Stomach (tissue), 9 donors: ENCODE results near the gene CEP70. TPM values are rescaled to one million over a fixed set of nuclear protein-coding genes. Genes with fewer than 3 reads are reported as not detected.
"Not testable (repeated sequence)": the region's sequence is repeated elsewhere in the genome, so short reads cannot be mapped to it uniquely, and the experiment has no call there.

ENCODE experiments used
- DNase-seq, 2 donors: peaks; one replicate each; pipeline versions ENCODE4 v3.0.0 to v3.0.0-alpha.2; 2013 to 2019
- H3K27ac ChIP-seq, 5 donors: fragments of 200-600 bp in 4 of 5; sonication (generic) in 4 of 5; one replicate each; pipeline ENCODE4 v1.5.1; 2013 to 2019; ENCODE audit warnings: mild to moderate bottlenecking in 1 of 5, moderate library complexity in 1 of 5
- H3K27me3 ChIP-seq, 3 donors: fragments of 200-600 bp; sonication (generic); one replicate each; pipeline ENCODE4 v1.5.1; 2017 to 2019; ENCODE audit warnings: mixed run types in 1 of 3
- H3K36me3 ChIP-seq, 4 donors: fragments of 200-600 bp; sonication (generic); 1 replicate in 3 of 4; 2 replicates in 1 of 4; pipeline ENCODE4 v1.5.1; 2016 to 2019
- H3K4me1 ChIP-seq, 4 donors: fragments of 200-600 bp; sonication (generic); one replicate each; pipeline ENCODE4 v1.5.1; 2016 to 2019
- H3K4me3 ChIP-seq, 4 donors: fragments of 200-600 bp; sonication (generic) in 3 of 4; one replicate each; pipeline ENCODE4 v1.5.1; 2016 to 2019; ENCODE audit warnings: mild to moderate bottlenecking in 1 of 4
- H3K9me3 ChIP-seq, 4 donors: fragments of 200-600 bp; sonication (generic); one replicate each; pipeline ENCODE4 v1.5.1; 2016 to 2019
- EP300 ChIP-seq: sonication (generic); formaldehyde crosslinking; IDR thresholded peaks from one replicate; pipeline ENCODE4 v1.6.1; 2017; ENCODE audit warnings: antibody characterized with exemption
- POLR2A ChIP-seq, 4 donors: fragments of 450-650 bp; IDR thresholded peaks; one replicate each; pipeline ENCODE4 v1.6.1; 2016; ENCODE audit warnings: antibody characterized with exemption in 4 of 4, control low read depth in 2 of 4, mild to moderate bottlenecking in 1 of 4, moderate library complexity in 1 of 4
- POLR2AphosphoS5 ChIP-seq, 3 donors: sonication (generic); formaldehyde crosslinking; IDR thresholded peaks; one replicate each; pipeline ENCODE4 v1.6.1; 2016; ENCODE audit warnings: antibody characterized with exemption in 3 of 3
- WGBS, 5 donors: extraction: QIAGEN DNeasy Blood & Tissue Kit in 3 of 5; methylation state at CpG; one replicate each; pipeline versions ENCODE4 v1.1.5 to v1.1.7; 2013 to 2018; 5-methylcytosine and 5-hydroxymethylcytosine counted together
- intact Hi-C: fragments of 100-400 bp; cut with DNase I; formaldehyde crosslinking; loops from one replicate; pipeline ENCODE4 v1.15.1; 2023; ENCODE audit warnings: low total_unique reads
- polyA plus RNA-seq, 3 donors: library from polyadenylated mRNA; stranded (reverse); fragments of 200-250 nt; gene quantifications; one replicate each; pipeline ENCODE4 v1.2.3, GENCODE V29; 2013
- total RNA-seq, 5 donors: library from RNA; depleted of rRNA; stranded (reverse); fragments of >200 nt; gene quantifications; one replicate each; pipeline versions ENCODE4 v1.1.0 to v1.2.3, GENCODE V29; 2014 to 2016
- TF ChIP-seq, protein P1 (sequence below), 7 experiments: fragments of 450-650 bp in 4 of 7; fragments of 200-600 bp in 3 of 7; sonication (generic) in 3 of 7; IDR thresholded peaks; one replicate each; pipeline ENCODE4 v1.5.1; 2016 to 2019; ENCODE audit warnings: antibody characterized with exemption in 7 of 7, control low read depth in 2 of 7, mild to moderate bottlenecking in 1 of 7
- donor health status: healthy with polysubstance abuse.
- donor health status: Bipolar disorder and iron deficiency.
- donor health status: healthy.

CEP70 gene
- total and polyA plus RNA-seq, 8 donors: 10.5 to 58.3 (median 17.2) TPM

DNA sequence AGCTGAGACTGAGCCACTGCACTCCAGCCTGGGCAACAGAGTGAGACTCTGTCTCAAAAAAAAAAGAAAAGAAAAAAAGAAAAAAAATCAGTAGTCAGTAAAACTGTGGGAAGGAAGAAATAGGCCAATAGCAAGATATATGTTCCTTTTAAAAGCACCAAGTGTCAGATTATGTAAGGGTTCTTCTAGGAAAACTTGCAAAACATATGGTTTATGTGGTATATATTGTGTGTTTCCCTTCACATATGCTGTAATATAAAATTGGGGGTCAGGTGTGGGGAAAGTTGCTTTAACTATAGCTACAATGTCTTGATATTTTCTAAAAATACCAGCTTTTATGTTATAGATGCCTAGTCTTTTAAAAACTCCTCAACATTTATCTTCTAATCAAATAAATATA lies 95.1 kb downstream of the CEP70 start:
- no peak for DNase-seq
- Histone ChIP-seq H3K36me3 (peaks cover 4 to 41% (median 31%) of the 10 kb centered on the region in 4 donors), H3K27ac (no peak overlapping the region), H3K9me3 (no peaks in the 10 kb centered on the region), H3K27me3 (no peaks in the 10 kb centered on the region), H3K4me3 (no peak overlapping the region), H3K4me1 (no peaks in the 10 kb centered on the region)
- intact Hi-C loops: no loop called here
- TF ChIP-seq EP300 (no peak), POLR2AphosphoS5 (IDR thresholded peaks at IDR 0.05) (no peak), POLR2A (IDR thresholded peaks at IDR 0.05) (no peak)
- TF ChIP-seq, protein P1, sequence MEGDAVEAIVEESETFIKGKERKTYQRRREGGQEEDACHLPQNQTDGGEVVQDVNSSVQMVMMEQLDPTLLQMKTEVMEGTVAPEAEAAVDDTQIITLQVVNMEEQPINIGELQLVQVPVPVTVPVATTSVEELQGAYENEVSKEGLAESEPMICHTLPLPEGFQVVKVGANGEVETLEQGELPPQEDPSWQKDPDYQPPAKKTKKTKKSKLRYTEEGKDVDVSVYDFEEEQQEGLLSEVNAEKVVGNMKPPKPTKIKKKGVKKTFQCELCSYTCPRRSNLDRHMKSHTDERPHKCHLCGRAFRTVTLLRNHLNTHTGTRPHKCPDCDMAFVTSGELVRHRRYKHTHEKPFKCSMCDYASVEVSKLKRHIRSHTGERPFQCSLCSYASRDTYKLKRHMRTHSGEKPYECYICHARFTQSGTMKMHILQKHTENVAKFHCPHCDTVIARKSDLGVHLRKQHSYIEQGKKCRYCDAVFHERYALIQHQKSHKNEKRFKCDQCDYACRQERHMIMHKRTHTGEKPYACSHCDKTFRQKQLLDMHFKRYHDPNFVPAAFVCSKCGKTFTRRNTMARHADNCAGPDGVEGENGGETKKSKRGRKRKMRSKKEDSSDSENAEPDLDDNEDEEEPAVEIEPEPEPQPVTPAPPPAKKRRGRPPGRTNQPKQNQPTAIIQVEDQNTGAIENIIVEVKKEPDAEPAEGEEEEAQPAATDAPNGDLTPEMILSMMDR (IDR thresholded peaks at IDR 0.05): no peak

DNA sequence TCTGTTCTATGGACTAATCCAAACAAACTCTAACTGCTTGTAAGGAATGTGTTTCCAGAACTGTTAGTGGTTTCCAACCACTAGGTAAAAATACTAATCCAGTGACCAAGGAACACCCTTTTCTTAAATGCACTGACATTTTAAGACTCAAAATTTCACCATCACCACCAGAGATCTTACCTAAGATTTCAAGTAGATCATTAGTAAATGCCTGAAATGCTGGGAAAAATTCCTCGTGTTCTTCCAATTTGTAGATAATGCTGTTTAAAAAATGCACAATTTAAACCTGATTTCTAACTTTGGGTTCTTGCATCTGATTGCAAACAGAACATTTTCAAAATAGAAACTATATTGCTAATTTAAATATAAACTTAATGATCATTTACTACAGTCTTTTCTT lies 96.2 kb downstream of the CEP70 start:
- WGBS, 5 donors: 89 to 100% (median 94%) methylated on average over 1 of the region's 1 CpG
- Histone ChIP-seq H3K4me1 (no peaks in the 10 kb centered on the region), H3K27ac (no peak overlapping the region), H3K9me3 (no peaks in the 10 kb centered on the region), H3K36me3 (peaks cover 4 to 45% (median 36%) of the 10 kb centered on the region in 4 donors), H3K27me3 (no peaks in the 10 kb centered on the region), H3K4me3 (no peak overlapping the region)
- DNase-seq: no peak
- TF ChIP-seq EP300 (no peak), POLR2A (IDR thresholded peaks at IDR 0.05) (no peak), POLR2AphosphoS5 (IDR thresholded peaks at IDR 0.05) (no peak)
- TF ChIP-seq, protein P1 (IDR thresholded peaks at IDR 0.05): no peak
- intact Hi-C loops: no loop called here

DNA sequence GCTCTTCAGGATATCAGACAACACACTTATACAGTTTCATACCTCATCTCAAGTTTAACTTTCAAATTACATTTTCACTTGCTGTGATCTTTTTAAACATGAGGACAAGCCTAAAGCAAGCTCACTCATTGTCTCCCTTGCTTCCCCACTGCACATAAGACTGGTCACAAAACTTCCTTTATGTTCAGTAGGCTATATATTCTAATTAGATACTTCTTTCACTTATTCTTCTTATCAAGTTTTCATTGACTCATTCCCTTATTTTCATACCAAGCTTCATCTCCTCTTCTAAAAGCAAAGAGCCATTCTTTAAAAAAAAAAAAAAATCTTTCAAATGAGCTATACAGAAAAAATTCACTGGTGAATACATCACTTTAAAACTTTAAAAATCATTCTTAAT lies 97.0 kb downstream of the CEP70 start:
- intact Hi-C loops: no loop called here

DNA sequence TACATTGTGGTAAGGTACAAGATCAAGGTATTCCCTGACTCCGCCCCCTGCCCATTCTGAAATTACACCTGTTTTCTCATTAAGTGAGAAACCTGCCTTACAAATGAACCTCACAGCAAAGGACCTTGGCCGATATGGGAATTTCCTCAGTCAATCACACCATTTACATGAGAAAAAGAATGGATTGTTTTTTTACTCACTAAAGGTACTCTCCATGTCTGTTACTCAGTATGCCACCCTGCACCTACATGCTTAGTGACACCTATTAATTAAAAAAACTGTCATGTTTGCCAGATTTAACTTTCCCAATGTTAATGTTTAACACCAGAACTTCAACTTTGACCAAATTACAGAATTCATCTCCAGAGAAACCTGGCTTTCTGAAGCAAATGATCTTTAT lies 97.6 kb downstream of the CEP70 start:
- Histone ChIP-seq H3K27ac (no peak overlapping the region), H3K27me3 (no peaks in the 10 kb centered on the region), H3K4me3 (no peak overlapping the region), H3K36me3 (peaks cover 4 to 56% (median 40%) of the 10 kb centered on the region in 4 donors), H3K9me3 (peaks cover 0 to 3% (median 0%) of the 10 kb centered on the region in 4 donors), H3K4me1 (no peaks in the 10 kb centered on the region)
- intact Hi-C loops: no loop called here
- 65 to 84% (median 74%) methylated on average over 2 of the region's 2 CpGs for WGBS, 5 donors
- TF ChIP-seq, protein P1 (IDR thresholded peaks at IDR 0.05): no peak
- TF ChIP-seq EP300: no peak
- no peak for TF ChIP-seq POLR2AphosphoS5 (IDR thresholded peaks at IDR 0.05)
- TF ChIP-seq POLR2A (IDR thresholded peaks at IDR 0.05): no peak
- DNase-seq: peak in 1 of 2 donors; percentile 19

More for the DNA sequence above, 97.0 kb downstream of the CEP70 start:
- no peaks in the 10 kb centered on the region for H3K4me1 ChIP-seq
- H3K36me3 ChIP-seq: peaks cover 4 to 53% (median 38%) of the 10 kb centered on the region in 4 donors
- TF ChIP-seq POLR2AphosphoS5 (IDR thresholded peaks at IDR 0.05) (no peak), POLR2A (IDR thresholded peaks at IDR 0.05) (no peak), EP300 (no peak)
- no peak overlapping the region for H3K4me3 ChIP-seq
- peaks cover 0 to under 1% (median 0%) of the 10 kb centered on the region in 4 donors for H3K9me3 ChIP-seq
- no peak overlapping the region for H3K27ac ChIP-seq
- no peaks in the 10 kb centered on the region for H3K27me3 ChIP-seq
- DNase-seq: no peak

DNA sequence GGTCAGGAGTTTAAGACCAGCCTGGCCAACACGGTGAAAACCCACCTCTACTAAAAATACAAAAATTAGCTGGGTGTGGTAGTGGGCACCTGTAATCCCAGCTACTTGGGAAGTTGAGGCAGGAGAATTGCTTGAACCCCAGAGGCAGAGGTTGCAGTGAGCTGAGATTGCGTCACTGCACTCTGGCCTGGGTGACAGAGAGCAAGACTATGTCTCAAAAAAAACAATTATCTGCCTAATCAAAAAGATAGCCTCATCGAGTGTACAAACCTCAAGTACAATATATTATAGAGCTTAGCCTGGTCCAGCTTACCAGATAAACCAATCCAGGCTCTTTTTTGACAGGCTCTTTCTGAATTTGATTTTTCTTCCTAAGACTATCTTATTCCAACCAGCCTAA lies 98.4 kb downstream of the CEP70 start:
- DNase-seq, intact Hi-C loops, H3K4me3 ChIP-seq, H3K9me3 ChIP-seq, H3K4me1 ChIP-seq, H3K27ac ChIP-seq, H3K27me3 ChIP-seq: not testable (repeated sequence)
- H3K36me3 ChIP-seq: peaks cover 4 to 56% (median 40%) of the 10 kb centered on the region in 4 donors
- 86 to 94% (median 90%) methylated on average over 3 of the region's 3 CpGs for WGBS, 5 donors
